NT2/D1 (cell line): ENCODE measurements around the gene TSPAN33.

ENCODE experiments used
- DNase-seq: peaks from one replicate; pipeline ENCODE4 v3.0.0-alpha.2; 2011; ENCODE audit warnings: low read depth, low spot score
- H3K27me3 ChIP-seq: 2 replicates; pipeline ENCODE4 v1.6.0; 2011; ENCODE audit warnings: mild to moderate bottlenecking; ENCODE audit not compliant: insufficient read length, insufficient read depth
- H3K36me3 ChIP-seq: 2 replicates; pipeline ENCODE4 v1.6.1; 2011; ENCODE audit warnings: mild to moderate bottlenecking, low read length, mixed read lengths; ENCODE audit not compliant: insufficient read depth, insufficient read length
- H3K4me1 ChIP-seq: 2 replicates; pipeline ENCODE4 v1.5.1; 2011; ENCODE audit not compliant: insufficient read depth, insufficient read length
- H3K4me3 ChIP-seq: 2 replicates; pipeline ENCODE4 v1.5.1; 2011; ENCODE audit warnings: low read depth; ENCODE audit not compliant: insufficient read length
- H3K9ac ChIP-seq: 2 replicates; pipeline ENCODE4 v1.6.0; 2011; ENCODE audit warnings: low read depth; ENCODE audit not compliant: insufficient read length
- H3K9me3 ChIP-seq: 2 replicates; pipeline ENCODE4 v1.5.1; 2011; ENCODE audit warnings: mild to moderate bottlenecking, low read length; ENCODE audit not compliant: insufficient read depth
- SUZ12 ChIP-seq: IDR thresholded peaks from 2 replicates; pipeline ENCODE4 v1.6.1; 2011; ENCODE audit not compliant: insufficient read length, insufficient read depth; ENCODE audit errors: extremely low read depth
- YY1 ChIP-seq: IDR thresholded peaks from 2 replicates; pipeline ENCODE4 v1.6.1; 2011; ENCODE audit not compliant: insufficient read length, insufficient read depth
- ZNF274 ChIP-seq: IDR thresholded peaks from 2 replicates; pipeline ENCODE4 v1.6.1; 2011; ENCODE audit warnings: mild to moderate bottlenecking, low read depth, low read length

TSPAN33 gene

DNA sequence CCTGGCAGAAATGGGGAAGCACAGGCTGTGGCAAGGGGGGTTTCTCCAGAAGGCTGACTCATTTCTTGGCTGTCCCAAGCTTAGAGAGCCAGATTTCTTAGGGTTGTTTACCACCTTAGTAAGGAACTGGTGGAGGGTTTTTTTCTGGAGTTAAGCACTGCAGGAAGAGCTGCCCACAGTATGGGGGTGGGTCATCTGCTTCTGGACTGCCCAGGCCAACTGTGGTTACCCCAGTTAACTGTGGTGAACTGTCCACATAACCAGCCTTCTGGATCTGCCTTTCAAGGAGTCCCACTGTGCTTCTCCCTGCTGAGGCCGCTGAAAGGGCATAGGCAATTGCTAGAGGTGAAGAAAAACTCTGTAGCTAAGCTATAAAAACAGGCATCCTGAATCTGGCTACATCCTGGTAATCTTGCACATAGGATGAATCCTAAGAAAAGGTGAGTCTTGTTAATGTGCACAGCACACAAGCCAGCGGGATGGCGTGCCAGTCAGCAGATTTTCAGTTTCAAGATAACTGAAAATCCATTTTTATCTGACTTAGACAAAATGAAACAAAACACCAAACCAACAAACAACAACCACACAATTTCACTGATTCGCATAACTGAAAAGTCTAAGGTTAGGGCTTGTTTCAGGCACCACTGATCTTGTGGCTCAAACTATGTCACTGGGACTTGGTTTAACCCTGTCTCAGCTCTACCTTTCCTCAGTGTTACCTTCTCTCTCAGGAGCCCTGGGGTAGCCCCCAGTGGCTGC, 21.6 kb upstream of the TSPAN33 start:
- H3K4me3 ChIP-seq = no peak overlapping the region
- no peak for DNase-seq
- H3K9ac ChIP-seq = no peak overlapping the region
- no peaks in the 10 kb centered on the region for H3K27me3 ChIP-seq
- H3K4me1 ChIP-seq = peaks cover 4% of the 10 kb centered on the region
- peaks cover 23% of the 10 kb centered on the region for H3K9me3 ChIP-seq
- TF ChIP-seq SUZ12 (no peak), YY1 (no peak), ZNF274 (no peak)
- H3K36me3 ChIP-seq = no peaks in the 10 kb centered on the region

DNA sequence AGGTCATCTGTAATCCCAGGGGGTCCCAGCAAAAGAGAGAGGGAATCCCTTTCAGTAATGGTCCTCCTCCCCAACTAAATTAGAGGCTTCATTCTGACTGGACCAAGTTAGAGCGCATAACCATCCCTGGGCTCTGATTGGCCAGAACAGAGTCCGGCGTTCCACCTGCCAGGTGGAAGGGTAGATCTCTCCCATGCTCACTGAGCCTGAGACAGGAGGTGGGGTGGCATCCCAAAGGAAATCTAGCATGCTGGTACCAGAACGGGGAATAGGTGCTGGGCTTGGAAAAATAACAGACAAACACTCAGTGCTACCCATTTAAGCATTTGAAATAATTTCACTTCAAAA, 21.0 kb upstream of the TSPAN33 start:
- TF ChIP-seq YY1 (no peak), SUZ12 (no peak), ZNF274 (no peak)
- H3K4me3 ChIP-seq = no peak overlapping the region
- H3K4me1 ChIP-seq = peaks cover 4% of the 10 kb centered on the region
- H3K27me3 ChIP-seq = no peaks in the 10 kb centered on the region
- H3K36me3 ChIP-seq = no peaks in the 10 kb centered on the region
- no peak overlapping the region for H3K9ac ChIP-seq
- peaks cover 23% of the 10 kb centered on the region for H3K9me3 ChIP-seq
- DNase-seq = no peak

DNA sequence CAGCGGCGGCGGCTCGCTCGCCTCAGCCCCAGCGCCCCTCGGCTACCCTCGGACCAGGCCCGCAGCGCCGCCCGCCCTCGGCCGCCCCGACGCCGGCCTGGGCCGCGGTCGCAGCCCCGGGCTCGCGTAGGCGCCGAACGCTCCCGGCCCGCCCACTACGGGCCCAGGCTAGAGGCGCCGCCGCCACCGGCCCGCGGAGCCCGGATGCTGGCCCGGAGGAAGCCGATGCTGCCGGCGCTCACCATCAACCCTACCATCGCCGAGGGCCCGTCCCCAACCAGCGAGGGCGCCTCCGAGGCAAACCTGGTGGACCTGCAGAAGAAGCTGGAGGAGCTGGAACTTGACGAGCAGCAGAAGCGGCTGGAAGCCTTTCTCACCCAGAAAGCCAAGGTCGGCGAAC, 18.2 kb upstream of the TSPAN33 start:
- Histone ChIP-seq H3K4me1 (peaks cover 4% of the 10 kb centered on the region), H3K9me3 (peaks cover 10% of the 10 kb centered on the region), H3K27me3 (no peaks in the 10 kb centered on the region), H3K36me3 (no peaks in the 10 kb centered on the region), H3K9ac (no peak overlapping the region), H3K4me3 (no peak overlapping the region)
- DNase-seq = no peak
- TF ChIP-seq YY1 (no peak), ZNF274 (no peak), SUZ12 (no peak)

DNA sequence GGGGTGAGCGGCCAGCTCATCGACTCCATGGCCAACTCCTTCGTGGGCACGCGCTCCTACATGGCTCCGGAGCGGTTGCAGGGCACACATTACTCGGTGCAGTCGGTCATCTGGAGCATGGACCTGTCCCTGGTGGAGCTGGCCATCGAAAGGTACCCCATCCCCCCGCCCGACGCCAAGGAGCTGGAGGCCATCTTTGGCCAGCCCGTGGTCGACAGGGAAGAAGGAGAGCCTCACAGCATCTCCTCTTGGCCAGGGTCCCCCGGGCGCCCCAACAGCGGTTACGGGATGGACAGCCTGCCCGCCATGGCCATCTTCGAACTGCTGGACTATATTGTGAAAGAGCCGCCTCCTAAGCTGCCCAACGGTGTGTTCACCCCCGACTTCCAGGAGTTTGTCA, 17.4 kb upstream of the TSPAN33 start:
- DNase-seq = no peak
- no peak for TF ChIP-seq SUZ12
- no peak for TF ChIP-seq ZNF274
- TF ChIP-seq YY1 = no peak
- H3K9me3 ChIP-seq = peaks cover 1% of the 10 kb centered on the region; the same call in 1 of the 2 replicates
- H3K4me3 ChIP-seq = no peak overlapping the region
- no peaks in the 10 kb centered on the region for H3K27me3 ChIP-seq
- H3K36me3 ChIP-seq = no peaks in the 10 kb centered on the region
- H3K9ac ChIP-seq = no peak overlapping the region
- H3K4me1 ChIP-seq = peaks cover 4% of the 10 kb centered on the region

DNA sequence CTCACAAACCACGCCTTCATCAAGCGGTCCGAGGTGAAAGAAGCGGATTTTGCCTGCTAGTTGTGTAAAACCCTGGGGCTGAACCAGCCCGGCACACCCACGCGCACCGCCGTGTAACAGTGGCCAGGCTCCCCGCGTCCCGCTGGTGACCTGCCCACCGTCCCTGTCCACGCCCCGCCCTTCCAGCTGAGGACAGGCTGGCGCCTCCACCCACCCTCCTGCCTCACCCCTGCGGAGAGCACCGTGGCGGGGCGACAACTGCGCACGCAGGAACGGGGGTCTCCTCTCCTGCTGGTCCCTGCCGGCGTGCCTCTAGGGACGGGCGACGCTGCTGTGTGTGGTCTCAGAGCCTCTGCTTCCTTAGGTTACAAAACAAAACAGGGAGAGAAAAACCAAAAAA, 16.9 kb upstream of the TSPAN33 start:
- H3K9me3 ChIP-seq = no peaks in the 10 kb centered on the region

DNA sequence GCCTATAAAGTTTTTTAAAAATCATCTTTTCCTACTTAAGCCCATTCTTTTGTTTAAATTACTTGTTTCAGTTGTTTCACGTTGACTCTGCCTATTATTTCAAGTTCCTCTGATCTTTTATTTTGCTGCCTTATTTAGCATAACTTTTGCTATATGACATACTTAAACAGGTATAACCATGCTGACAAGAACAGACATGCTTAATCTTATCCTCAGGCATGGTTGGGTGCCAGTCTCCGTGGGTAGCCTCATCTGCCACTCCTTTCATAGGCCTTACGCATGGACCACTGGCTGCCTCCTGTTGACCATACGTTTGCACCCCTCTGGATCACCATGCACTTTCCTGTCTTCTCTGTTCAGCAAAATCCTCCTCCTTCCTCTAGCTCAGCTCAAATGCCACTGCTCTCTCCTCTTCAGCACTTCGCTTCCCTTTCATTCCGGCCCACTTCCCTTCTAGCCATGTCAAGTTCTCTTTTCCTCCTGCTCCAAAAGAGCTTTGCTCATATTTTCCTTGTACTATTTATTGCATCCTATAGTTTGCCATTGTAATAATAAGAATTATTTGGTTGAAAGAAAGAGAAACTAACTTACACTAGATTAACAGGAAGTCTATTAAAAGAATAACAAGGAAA, 10.0 kb upstream of the TSPAN33 start:
- Histone ChIP-seq H3K4me1 (no peaks in the 10 kb centered on the region), H3K4me3 (no peak overlapping the region), H3K9ac (no peak overlapping the region), H3K27me3 (no peaks in the 10 kb centered on the region), H3K36me3 (no peaks in the 10 kb centered on the region), H3K9me3 (no peaks in the 10 kb centered on the region)
- TF ChIP-seq YY1 = no peak
- TF ChIP-seq SUZ12 = no peak
- TF ChIP-seq ZNF274 = no peak
- no peak for DNase-seq

More for the DNA sequence above, 16.9 kb upstream of the TSPAN33 start:
- Histone ChIP-seq H3K4me1 (peaks cover 4% of the 10 kb centered on the region), H3K4me3 (no peak overlapping the region), H3K9ac (no peak overlapping the region), H3K36me3 (no peaks in the 10 kb centered on the region), H3K27me3 (no peaks in the 10 kb centered on the region)
- TF ChIP-seq SUZ12 (no peak), YY1 (no peak)
- DNase-seq = no peak

DNA sequence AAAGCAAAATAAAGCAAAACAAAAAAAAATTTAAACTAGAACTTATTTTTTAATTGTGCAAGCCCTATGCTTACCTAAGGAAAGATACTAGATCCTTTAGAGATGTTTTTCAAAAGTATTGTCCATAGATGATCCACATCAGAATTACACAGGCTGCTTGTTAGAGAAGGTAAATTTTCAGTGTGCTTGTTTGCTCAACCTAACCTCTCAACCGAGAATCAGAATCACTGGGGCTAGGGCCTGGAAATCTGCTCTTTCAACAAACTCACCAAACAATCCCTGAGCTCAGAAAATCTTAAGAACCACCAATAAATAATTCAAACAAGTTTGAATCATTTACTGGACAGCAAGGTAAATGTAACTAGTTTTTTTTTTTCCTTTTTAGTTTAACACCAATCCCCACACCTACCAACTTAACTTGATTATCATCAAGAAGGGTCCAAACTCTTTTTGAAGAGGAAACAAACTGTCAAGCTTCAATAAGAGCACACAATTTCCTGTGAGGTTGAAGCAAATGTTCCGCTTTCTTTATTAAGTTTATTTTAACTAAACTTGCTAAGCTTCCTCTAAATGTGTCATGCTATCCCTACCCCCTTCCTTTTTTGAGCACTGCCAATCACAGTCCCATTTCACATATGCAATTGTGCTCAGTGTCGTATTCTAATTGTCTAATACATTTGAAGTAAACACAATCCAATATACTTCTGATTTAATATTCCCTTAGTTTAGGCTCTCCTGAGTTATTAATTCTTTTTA, 7.4 kb upstream of the TSPAN33 start:
- no peak for TF ChIP-seq SUZ12
- no peak for TF ChIP-seq YY1
- TF ChIP-seq ZNF274 = no peak
- H3K9ac ChIP-seq = no peak overlapping the region
- no peak overlapping the region for H3K4me3 ChIP-seq
- H3K36me3 ChIP-seq = no peaks in the 10 kb centered on the region
- no peaks in the 10 kb centered on the region for H3K9me3 ChIP-seq
- peaks cover under 1% of the 10 kb centered on the region for H3K27me3 ChIP-seq
- DNase-seq = no peak
- no peaks in the 10 kb centered on the region for H3K4me1 ChIP-seq
